Vagina (tissue), 2 donors: ENCODE results near the gene SBF2. TPM values are rescaled to one million over a fixed set of nuclear protein-coding genes. Genes with fewer than 3 reads are reported as not detected.
A peak's percentile ranks its signal among the peaks of the same experiment; 100 is the strongest.
"Not testable (repeated sequence)": the region's sequence is repeated elsewhere in the genome, so short reads cannot be mapped to it uniquely, and the experiment has no call there.

Experiments
- DNase-seq, 2 donors: peaks; one replicate each; pipeline ENCODE4 v3.0.0-alpha.2; 2017; ENCODE audit errors: extremely low spot score in 2 of 2
- H3K27ac ChIP-seq: fragments of 200-600 bp; sonication (generic); one replicate; pipeline ENCODE4 v1.5.1; 2019
- H3K27me3 ChIP-seq: fragments of 200-600 bp; sonication (generic); one replicate; pipeline ENCODE4 v1.5.1; 2019
- H3K36me3 ChIP-seq, 2 donors: fragments of 200-600 bp; sonication (generic); one replicate each; pipeline ENCODE4 v1.5.1; 2017 to 2019
- H3K4me1 ChIP-seq: fragments of 200-600 bp; sonication (generic); one replicate; pipeline ENCODE4 v1.5.1; 2019
- H3K4me3 ChIP-seq, 2 donors: fragments of 200-600 bp; sonication (generic); 1 replicate in 1 of 2; 2 replicates in 1 of 2; pipeline ENCODE4 v1.5.1; 2016 to 2019
- H3K9me3 ChIP-seq: fragments of 200-600 bp; sonication (generic); one replicate; pipeline ENCODE4 v1.5.1; 2019
- POLR2A ChIP-seq, 2 donors: fragments of 450-650 bp; IDR thresholded peaks; one replicate each; pipeline ENCODE4 v1.6.1; 2017; ENCODE audit warnings: antibody characterized with exemption in 2 of 2, mild to moderate bottlenecking in 2 of 2, moderate library complexity in 2 of 2
- POLR2AphosphoS5 ChIP-seq, 2 donors: sonication (generic); formaldehyde crosslinking; IDR thresholded peaks; one replicate each; pipeline ENCODE4 v1.9.0; 2017; ENCODE audit warnings: antibody characterized with exemption in 2 of 2, mild to moderate bottlenecking in 2 of 2, low read depth in 1 of 2; ENCODE audit not compliant: insufficient read depth in 1 of 2
- intact Hi-C: fragments of 100-400 bp; cut with DNase I; formaldehyde crosslinking; loops from one replicate; pipeline ENCODE4 v1.15.1; 2023
- total RNA-seq: library from RNA; depleted of rRNA; stranded (reverse); fragments of >200 nt; gene quantifications from one replicate; pipeline ENCODE4 v1.2.3, GENCODE V29; 2016
- TF ChIP-seq, protein P1 (sequence below), 3 experiments: fragments of 450-650 bp in 2 of 3; fragments of 200-600 bp in 1 of 3; sonication (generic) in 1 of 3; IDR thresholded peaks; one replicate each; pipeline ENCODE4 v1.5.1; 2017 to 2019; ENCODE audit warnings: antibody characterized with exemption in 3 of 3, mild to moderate bottlenecking in 2 of 3, moderate library complexity in 2 of 3

The SBF2 gene
- total RNA-seq, 1 donor from 2014 or later, result 69.5 TPM

GRCh38 chr11:9943386-9944110, 350.5 kb downstream of the SBF2 start:
- DNase-seq, result no peak
- intact Hi-C loops, result no loop called here

GRCh38 chr11:9941991-9942390, 352.0 kb downstream of the SBF2 start:
- H3K27ac ChIP-seq, result peak overlapping the region; percentile 54
- H3K4me3 ChIP-seq, result no peak overlapping the region
- intact Hi-C loops, result no loop called here
- DNase-seq, result no peak
- no peaks in the 10 kb centered on the region for H3K27me3 ChIP-seq
- TF ChIP-seq, protein P1, sequence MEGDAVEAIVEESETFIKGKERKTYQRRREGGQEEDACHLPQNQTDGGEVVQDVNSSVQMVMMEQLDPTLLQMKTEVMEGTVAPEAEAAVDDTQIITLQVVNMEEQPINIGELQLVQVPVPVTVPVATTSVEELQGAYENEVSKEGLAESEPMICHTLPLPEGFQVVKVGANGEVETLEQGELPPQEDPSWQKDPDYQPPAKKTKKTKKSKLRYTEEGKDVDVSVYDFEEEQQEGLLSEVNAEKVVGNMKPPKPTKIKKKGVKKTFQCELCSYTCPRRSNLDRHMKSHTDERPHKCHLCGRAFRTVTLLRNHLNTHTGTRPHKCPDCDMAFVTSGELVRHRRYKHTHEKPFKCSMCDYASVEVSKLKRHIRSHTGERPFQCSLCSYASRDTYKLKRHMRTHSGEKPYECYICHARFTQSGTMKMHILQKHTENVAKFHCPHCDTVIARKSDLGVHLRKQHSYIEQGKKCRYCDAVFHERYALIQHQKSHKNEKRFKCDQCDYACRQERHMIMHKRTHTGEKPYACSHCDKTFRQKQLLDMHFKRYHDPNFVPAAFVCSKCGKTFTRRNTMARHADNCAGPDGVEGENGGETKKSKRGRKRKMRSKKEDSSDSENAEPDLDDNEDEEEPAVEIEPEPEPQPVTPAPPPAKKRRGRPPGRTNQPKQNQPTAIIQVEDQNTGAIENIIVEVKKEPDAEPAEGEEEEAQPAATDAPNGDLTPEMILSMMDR (IDR thresholded peaks at IDR 0.05), result no peak
- no peak for TF ChIP-seq POLR2AphosphoS5 (IDR thresholded peaks at IDR 0.05; ENCODE audit: insufficient read depth in 1 of 2, low read depth in 1 of 2)
- TF ChIP-seq POLR2A (IDR thresholded peaks at IDR 0.05), result no peak
- H3K36me3 ChIP-seq, result no peaks in the 10 kb centered on the region
- no peaks in the 10 kb centered on the region for H3K9me3 ChIP-seq
- H3K4me1 ChIP-seq, result peaks cover 3% of the 10 kb centered on the region

More at GRCh38 chr11:9943386-9944110, 350.5 kb downstream of the SBF2 start:
- no peak overlapping the region for H3K4me3 ChIP-seq
- no peaks in the 10 kb centered on the region for H3K27me3 ChIP-seq
- peaks cover 3% of the 10 kb centered on the region for H3K4me1 ChIP-seq
- H3K9me3 ChIP-seq, result no peaks in the 10 kb centered on the region
- H3K36me3 ChIP-seq, result no peaks in the 10 kb centered on the region
- TF ChIP-seq POLR2A (IDR thresholded peaks at IDR 0.05) (no peak), POLR2AphosphoS5 (IDR thresholded peaks at IDR 0.05; ENCODE audit: insufficient read depth in 1 of 2, low read depth in 1 of 2) (peak; percentile 52 to 57)
- TF ChIP-seq, protein P1 (IDR thresholded peaks at IDR 0.05), result no peak
- H3K27ac ChIP-seq, result peak overlapping the region; percentile 22

DNA sequence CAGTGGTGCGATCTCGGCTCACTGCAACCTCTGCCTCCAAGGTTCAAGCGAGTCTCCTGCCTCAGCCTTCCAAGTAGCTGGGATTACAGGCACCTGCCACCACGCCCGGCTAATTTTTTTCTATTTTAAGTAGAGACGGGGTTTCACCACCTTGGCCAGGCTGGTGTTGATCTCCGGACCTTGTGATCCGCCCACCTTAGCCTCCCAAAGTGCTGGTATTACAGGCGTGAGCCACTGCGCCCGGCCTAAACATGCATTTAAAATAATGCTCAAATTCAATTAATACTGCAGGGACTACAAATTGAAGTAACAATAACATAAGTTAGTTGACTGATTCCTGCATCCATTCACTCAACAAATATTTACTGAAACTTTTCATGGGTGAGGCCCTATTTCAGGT, 354.9 kb downstream of the SBF2 start:
- H3K36me3 ChIP-seq, DNase-seq, H3K4me3 ChIP-seq, H3K27me3 ChIP-seq, H3K27ac ChIP-seq, H3K4me1 ChIP-seq, intact Hi-C loops, H3K9me3 ChIP-seq: not testable (repeated sequence)

- no peaks in the 10 kb centered on the region for H3K9me3 ChIP-seq
These were observed 357.3 kb downstream of the SBF2 start for GRCh38 chr11:9936754-9937153.

GRCh38 chr11:9932843-9933242, 361.2 kb downstream of the SBF2 start:
- H3K4me1 ChIP-seq, DNase-seq, H3K27ac ChIP-seq, H3K27me3 ChIP-seq, H3K4me3 ChIP-seq, H3K9me3 ChIP-seq, intact Hi-C loops, H3K36me3 ChIP-seq: not testable (repeated sequence)

More at GRCh38 chr11:9936754-9937153, 357.3 kb downstream of the SBF2 start:
- intact Hi-C loops, result no loop called here
- DNase-seq, result no peak
- Histone ChIP-seq H3K27ac (no peak overlapping the region), H3K4me1 (no peaks in the 10 kb centered on the region), H3K4me3 (no peak overlapping the region), H3K36me3 (no peaks in the 10 kb centered on the region), H3K27me3 (no peaks in the 10 kb centered on the region)
- TF ChIP-seq, protein P1 (IDR thresholded peaks at IDR 0.05), result no peak
- TF ChIP-seq POLR2A (IDR thresholded peaks at IDR 0.05) (no peak), POLR2AphosphoS5 (IDR thresholded peaks at IDR 0.05; ENCODE audit: insufficient read depth in 1 of 2, low read depth in 1 of 2) (no peak)

DNA sequence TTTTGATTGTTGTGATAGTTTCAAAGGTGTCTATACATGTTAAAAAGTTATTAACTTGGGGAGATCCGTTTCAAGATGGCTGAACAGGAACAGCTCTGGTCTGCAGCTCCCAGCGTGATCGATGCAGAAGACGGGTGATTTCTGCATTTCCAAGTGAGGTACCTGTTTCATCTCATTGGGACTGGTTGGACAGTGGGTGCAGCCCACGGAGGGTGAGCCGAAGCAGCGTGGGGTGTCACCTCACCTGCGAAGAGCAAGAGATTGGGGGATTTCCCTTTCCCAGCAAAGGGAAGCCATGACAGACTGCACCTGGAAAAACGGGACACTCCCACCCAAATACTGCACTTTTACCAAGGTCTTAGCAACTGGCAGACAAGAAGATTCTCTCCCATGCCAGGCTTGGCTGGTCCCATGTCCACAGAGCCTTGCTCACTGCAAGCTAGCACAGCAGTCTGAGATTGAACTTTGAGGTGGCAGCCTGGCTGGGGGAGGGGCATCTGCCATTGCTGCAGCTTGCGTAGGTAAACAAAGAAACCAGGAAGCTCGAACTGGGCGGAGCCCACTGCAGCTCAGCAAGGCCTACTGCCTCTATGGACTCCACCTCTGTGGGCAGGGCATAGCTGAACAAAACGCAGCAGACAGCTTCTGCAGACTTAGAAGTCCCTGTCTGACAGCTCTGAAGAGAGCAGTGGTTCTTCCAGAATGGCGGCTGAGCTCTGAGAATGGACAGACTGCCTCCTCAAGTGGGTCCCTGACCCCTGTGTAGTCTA, 363.3 kb downstream of the SBF2 start:
- H3K4me1 ChIP-seq, H3K36me3 ChIP-seq, intact Hi-C loops, H3K9me3 ChIP-seq, DNase-seq, H3K4me3 ChIP-seq, H3K27ac ChIP-seq, H3K27me3 ChIP-seq: not testable (repeated sequence)
